ENCODE data around the gene PRKCA.

Gene PRKCA

DNA sequence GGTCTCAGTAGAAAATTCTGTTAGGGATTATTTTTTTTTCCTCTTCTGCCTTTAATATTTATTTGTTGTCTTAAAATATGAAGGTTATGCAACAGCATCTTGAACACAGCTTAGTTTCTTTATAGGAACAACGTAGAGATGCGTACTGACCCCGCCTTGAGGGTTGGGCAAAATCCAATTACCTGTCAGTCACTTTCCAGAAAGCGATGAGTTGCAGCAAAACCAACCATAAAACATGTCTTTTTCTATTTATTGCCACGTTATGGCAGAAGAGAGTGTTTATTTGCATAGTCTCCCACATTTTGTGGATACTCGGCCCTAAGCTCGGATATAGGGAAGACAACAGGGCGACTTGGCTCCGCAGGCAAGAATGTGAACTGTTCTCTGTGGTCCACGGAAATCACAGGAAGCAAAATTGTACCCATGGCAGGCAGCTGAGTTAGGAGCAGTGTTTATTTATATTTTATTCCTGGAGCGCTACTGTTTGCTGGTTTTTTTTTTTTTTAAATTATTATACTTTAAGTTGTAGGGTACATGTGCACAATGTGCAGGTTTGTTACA lies 488.2 kb downstream of the PRKCA start:
- no peak for DNase-seq

DNA sequence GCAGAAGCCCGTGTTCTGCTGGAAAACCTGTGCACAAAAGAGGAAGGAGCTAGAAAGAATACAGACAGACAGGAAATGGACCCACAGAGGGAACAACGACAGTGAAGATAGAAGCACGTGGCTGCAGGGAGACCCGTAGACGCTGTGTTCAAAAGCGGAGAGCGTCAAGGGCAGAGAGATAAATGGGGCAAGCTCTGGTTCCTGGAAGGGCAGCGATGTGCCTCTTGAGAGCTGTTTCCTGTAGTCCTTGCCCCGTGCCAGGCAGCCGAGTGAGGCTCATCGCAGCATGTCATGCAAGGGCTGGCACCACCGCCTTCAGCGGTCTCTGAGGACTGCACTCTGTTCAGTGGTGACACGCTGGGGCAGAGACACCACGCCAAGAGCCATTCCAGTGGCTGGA lies 488.9 kb downstream of the PRKCA start:
- no peak for DNase-seq

DNA sequence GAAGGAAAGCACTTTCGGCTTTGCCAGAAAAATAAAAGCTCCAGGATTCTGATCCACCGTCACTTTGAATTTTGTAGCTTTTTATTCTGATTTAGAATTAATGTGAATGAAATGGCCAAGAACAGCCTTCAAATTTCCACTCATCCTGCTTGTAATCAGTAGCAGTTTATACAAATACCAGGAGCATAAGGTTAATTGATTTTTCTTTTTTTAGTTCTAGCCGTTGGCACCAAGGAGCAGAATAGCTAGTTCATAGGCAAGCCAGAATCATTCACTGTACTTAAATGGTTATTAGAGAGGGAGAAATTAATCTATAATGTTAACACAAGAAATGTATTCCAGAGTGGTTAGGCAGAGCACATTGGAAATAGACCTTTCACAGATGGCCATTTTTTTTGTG lies 491.4 kb downstream of the PRKCA start:
- no peak for DNase-seq

DNA sequence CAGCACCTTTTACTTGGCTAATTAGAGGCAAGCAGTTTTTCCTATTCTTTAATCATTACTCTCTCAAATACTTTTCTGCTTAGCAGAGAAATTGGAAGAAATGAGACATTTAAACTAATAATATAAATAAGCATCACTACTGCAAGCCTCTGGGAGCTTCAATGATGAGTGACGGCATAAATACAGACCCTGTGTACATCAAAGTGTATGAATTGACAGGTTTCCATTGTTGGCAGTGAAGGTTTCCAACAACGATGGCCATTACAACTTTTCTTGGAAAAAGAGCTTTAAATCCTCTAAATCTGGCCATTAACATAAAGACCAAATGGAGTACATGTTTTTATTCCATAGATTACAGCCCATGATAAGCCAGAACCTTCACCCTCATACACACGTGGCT lies 493.1 kb downstream of the PRKCA start:
- DNase-seq = no peak

DNA sequence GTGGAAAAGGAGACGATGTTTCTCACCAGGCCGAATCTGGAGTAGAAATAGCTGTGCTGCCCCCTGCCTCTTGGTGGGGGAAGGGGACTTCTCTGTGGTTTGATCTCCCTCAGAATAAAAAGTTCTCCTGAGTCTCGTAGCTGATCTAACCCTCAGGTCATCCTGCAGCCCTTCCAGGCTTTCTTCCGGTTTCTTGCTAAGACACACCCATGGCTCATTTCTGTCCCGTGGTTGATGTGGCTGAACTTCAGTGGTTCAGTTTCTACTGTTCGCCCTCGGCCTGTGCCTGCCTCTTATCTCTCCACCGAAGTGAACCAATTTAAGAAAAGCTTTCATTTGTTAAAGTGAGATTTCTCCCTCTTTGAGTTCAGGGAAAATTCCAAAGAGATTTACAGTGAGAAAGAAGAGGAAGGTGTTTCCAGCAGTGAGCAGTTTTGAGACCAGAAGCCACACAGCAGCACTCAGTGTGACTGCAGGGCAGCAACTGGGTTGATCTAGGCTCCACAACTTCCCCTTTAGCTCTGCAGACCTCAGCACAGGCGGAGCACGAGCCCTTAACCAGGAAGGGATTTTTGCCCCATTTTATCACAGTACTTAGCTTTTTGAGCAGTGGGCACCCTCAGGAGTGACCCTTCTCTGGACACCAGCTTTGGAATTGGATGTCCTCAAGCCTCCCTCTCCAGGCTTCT lies 497.6 kb downstream of the PRKCA start:
- no peak for DNase-seq

DNA sequence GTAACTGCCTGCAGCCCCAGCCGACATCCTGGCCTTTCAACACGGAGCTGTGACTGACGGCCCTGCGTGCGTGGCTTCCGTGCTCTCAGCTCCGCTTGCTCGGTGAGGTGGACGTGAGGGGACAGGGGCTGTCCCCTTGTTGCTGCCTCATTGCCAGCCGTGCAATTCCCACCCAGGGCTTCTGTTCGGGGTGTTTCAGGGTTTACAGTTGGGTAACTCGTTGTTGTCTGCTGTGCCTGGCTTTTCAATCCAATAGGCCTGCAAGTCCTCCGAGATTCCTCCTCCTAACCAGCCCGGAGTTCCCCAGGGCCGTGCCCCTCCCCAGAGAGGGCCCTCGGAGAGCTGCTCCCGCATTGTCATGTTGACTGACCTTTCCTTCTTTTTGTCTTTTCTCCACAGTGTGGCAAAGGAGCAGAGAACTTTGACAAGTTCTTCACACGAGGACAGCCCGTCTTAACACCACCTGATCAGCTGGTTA lies 501.1 kb downstream of the PRKCA start:
- DNase-seq = no peak

DNA sequence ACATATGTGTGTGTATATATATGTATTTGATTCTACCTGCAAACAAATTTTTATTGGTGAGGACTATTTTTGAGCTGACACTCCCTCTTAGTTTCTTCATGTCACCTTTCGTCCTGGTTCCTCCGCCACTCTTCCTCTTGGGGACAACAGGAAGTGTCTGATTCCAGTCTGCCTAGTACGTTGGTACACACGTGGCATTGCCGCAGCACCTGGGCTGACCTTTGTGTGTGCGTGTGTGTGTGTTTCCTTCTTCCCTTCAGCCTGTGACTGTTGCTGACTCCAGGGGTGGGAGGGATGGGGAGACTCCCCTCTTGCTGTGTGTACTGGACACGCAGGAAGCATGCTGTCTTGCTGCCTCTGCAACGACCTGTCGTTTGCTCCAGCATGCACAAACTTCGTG lies 503.2 kb downstream of the PRKCA start:
- no peak for DNase-seq

DNA sequence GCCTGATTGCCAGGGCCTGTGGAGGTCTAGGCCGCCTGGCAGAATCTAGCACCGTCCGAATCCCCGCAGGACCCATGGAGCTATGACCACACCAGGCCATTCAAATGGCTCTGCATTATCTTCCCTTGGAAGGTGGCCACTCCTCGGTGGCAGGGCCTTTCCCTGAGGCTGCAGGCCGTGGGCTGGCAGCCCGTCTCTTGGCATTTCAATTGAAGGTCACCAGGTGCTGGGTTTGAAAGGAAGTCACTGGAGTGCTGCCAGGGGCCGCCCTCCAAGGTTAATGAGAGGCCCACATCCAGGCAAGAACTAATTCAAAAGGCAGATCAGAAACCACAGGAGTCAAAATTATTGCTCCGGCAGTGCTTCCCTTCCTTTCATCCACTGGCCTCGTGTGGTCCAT lies 504.8 kb downstream of the PRKCA start:
- DNase-seq = no peak

DNA sequence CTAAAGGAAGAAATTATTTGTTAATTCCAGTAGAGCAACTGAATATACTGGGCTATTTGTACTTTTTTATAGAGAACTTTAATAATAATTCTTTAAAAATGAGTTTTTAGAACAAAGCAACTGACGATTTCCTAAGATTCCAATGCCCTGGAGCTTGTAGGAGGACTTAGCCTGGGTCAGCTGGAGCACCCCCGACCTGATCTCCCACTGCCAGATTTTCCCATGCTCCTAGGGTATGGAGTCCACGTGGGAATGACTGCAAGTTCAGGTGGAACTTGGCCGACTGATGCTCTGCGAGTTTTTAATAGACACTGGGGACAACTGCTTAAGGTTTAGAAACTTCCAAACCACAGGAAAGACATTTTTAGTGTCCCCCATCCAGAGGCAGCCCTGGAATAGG lies 507.0 kb downstream of the PRKCA start:
- DNase-seq = no peak

DNA sequence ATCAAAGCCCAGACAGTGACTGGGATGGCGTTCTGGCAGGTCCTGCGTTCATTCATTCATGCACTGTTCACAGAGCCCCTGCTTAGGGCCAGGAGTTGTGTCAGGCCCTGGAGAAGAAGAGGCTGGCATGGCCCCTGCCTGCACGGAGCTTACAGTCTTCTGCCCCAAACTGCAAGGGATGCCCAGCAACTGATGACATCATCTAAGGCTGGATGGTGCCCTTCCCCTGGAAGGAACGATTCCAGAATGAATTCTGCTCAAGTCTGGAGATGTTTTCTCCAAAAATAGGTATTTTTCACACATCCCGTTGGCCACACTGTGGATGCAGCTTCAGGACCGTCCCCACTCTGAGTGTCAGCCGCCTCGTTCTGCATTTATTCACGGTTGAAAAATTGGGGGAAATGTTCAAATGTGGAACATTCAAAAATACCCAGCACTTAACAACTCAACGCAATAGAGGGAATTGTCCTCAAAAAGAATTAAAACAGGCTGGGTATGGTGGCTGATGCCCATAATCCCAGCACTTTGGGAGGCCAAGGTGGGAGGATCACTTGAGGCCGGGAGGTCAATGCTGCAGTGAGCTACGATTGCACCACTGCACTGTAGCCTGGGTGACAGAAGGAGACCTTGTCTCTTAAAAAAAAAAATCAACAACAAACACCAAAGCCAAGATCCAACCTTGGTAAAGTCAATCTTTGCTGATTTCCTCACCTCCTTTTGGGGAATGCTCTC lies 508.7 kb downstream of the PRKCA start:
- DNase-seq = no peak

DNA sequence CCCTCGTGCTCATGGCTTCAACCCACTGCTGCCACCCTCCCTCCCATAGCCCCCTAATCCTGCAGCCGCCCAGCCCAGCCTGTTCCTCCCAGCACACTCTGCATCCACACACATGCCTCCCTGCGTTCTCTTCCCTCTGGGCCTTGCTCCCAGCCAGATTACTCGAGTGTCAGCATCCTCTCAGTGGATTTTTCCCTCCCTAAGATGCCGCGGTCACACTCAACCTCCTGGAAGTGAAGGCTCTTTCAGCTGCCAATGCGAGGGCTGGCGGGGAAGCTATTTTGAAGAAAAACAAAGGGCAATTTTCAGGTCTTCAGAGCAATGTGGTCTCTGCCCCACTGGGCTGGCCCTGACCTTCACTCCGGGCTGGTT lies 509.3 kb downstream of the PRKCA start:
- DNase-seq = no peak

DNA sequence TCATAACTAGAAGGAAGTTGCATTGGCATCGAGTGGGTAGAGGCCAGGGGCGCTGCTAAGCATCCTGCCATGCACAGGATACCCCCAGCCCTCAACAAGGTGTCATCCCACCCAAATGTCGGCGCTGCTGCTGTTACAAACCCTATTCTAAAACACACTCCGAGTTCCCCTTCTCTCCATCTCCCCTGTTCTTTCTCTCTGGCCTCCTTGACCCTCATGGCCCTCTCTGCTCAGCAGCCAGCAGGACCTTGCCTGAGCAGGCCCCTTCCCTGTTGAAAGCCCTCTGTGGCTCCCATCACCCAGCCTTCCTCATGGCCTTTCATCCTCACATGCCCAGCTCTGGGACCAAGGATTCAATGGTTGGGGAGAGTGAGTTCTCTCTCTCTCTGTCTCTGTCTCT lies 510.2 kb downstream of the PRKCA start:
- DNase-seq = no peak

DNA sequence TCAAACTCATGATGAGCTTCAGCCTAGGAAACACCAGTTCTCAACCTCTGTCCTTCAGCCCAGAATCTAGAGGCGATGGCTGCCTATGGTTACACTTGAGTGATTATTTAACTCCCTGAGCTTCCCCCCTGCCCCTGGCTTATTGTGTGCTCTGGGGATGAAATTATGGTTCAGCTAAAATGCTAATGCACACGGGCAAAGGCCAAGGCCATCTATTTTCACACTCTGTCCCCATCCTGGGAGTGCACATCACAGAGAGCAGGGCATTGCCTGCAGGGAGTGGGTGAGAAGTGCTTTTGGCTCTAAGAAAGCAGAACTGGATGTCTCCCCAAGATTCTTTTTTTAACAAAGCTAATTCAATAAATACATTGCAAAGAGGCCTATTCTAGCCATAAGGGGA lies 510.9 kb downstream of the PRKCA start:
- DNase-seq = no peak

DNA sequence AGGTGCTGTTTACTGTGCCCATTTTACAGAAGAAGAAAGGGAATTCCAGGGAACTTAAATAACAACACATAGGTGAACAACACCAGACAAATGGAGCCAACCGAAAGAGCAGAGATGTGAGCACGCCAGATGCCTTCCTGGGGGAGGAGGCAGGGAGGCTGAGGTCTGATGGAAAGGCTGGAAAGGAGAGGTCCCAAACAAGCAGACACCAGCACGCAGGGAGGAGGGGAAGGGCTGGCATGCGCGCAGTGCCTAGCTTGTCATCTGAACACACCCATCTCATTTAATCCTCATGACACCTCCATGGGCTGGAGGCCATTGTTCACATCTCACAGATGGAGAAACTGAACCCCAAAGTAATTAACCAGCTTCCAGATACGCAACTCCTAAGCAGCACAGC lies 511.6 kb downstream of the PRKCA start:
- no peak for DNase-seq

DNA sequence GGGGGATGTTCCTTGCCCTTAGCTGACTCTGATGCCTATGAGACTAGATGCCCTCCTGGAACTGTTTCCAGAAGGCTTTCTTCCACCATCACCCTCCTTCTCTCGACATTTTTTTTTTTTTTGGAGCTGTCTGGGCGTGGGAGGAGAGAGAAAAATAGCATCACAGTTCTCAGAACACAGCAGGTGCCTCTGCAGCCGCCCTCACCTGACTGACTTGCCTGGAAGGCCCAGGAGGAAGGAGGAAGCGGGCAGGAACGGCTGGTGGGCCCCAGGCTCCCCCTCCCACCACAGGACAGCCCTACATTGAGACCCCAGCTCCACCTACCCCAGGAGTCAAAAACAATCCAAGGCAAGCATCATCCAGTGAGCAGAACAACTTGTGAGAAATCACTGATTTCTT lies 512.2 kb downstream of the PRKCA start:
- DNase-seq = no peak

DNA sequence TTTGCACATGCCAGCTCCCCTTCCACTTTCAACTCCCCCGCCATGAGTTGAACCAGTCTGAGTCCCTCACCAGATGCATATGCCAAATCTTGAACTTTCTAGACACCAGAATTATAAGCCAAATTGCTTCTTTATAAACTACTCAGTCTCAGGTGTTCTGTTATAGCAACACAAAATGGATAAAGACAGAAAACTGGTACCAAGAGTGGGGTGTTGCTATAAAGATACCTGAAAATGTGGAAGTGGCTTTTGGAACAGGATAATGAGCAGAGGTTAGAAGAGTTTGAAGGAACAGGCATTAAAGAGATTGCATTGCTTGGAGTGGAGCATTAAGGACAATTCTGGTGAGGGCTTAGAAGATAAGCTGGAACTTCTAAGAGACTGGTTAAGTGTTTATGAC lies 515.3 kb downstream of the PRKCA start:
- no peak for DNase-seq

DNA sequence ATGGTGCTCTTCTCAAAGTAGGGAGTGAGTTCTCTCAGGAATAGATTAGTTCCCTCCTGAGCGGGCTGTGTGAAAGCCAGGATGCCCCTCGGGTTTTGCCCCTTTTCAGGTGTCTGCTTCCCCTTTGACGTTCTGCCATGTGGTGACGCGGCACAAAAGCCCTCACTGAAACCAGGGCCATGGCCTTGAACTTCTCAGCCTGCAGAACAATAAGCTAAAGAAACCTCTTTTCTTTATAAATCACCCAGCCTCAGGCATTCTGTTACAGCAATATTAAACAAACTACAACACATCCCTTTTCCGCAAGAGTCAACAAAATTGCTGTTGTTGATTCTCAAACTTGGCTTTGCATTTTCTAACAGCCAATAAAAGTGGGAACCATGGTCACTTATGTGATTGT lies 517.1 kb downstream of the PRKCA start:
- no peak for DNase-seq

DNA sequence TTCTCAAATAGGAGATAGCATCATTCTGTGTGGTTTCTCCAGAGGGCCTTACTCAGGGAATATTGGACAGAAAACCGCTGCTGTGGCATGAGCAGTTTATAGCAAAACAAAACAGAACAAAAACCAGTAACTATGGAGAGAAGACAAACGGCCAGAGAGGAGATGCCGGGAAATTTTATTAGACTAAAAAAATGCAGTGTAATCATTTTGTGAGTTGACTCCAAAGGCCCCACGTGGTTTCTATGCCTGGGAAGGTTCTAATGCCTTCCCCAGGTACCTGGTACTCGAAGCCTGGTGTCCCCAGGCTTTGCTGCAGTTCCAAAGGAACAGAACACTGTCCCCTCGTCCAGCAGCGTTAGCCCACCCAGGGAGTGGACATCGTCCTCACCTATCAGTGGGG lies 519.6 kb downstream of the PRKCA start:
- DNase-seq = no peak

DNA sequence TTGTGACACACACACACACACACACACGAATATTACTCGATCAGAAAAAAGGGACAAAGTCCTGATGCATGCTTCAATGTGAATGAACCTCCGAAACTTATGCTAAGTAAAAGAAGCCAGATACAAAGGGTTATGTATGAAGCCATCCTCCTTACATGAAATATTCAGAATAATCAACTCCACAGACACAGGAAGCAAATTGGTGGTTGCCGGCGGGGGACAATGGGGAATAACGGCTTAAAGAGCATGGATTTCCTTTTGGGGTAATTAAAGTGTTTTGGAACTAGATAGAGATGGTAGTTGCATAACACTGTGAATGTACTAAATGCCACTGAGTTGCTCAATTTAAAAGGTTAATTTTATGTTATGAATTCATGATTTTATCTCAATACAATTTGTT lies 524.4 kb downstream of the PRKCA start:
- no peak for DNase-seq

DNA sequence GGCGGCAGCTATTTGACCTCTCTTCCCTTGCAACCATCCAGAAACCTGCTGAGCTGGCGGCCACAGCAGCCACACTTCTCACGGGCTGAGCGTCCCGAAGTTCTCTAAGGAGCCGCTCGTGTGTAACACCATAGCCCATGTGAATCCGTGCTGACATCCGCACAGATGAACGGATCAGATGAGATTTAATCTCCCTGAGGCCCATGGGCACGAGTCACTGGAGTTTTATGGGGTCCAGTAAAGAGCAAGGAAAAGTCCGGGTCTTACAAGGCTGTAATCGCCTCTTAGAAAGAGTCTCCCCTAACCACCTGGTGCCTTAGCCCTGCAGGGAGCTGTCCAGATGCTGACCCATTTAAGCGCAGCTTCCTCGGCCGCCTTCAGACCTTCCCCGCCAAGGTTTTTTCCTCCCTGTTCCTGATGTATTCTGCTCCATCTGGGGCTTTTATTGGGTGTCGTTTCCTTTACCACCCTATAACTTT lies 527.0 kb downstream of the PRKCA start:
- DNase-seq = no peak

DNA sequence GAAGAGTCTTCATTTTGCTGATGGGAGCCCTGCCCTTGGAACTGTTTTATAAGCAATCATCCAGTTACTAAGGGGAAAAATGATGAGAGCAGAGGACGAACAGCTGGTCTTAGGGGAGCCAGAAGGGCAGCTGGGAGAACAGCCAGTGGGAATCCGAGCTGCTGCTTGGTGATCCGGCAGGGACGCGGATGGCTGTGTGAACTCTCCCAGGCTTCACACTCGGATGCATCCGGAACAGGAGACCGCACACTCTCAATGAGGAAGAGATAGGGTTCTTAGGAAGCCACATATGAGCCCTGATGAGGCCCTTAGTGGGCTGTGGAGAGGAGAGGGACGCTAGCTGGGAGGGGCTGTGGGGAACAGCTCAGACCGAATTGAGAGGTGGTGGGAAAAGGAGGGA lies 527.5 kb downstream of the PRKCA start:
- DNase-seq = no peak

DNA sequence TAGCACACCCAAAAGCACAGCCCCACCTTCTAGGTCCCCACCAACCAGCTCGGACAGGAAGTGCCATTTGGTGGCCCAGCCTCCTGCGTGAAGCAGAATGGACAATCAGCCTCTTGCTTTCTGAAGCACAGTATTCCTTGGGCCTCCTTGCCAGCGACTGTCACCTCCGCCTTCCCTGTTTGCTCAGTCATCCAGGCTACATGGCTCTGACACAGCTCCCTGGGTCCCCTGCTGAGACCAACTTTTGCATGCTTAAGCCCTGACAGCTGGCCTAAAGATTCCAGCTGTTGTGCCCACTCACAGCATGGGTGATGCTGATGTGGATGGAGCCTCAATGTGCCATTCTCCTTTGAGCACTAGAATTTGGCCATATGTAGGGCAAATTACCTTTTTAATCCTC lies 528.0 kb downstream of the PRKCA start:
- DNase-seq = no peak

DNA sequence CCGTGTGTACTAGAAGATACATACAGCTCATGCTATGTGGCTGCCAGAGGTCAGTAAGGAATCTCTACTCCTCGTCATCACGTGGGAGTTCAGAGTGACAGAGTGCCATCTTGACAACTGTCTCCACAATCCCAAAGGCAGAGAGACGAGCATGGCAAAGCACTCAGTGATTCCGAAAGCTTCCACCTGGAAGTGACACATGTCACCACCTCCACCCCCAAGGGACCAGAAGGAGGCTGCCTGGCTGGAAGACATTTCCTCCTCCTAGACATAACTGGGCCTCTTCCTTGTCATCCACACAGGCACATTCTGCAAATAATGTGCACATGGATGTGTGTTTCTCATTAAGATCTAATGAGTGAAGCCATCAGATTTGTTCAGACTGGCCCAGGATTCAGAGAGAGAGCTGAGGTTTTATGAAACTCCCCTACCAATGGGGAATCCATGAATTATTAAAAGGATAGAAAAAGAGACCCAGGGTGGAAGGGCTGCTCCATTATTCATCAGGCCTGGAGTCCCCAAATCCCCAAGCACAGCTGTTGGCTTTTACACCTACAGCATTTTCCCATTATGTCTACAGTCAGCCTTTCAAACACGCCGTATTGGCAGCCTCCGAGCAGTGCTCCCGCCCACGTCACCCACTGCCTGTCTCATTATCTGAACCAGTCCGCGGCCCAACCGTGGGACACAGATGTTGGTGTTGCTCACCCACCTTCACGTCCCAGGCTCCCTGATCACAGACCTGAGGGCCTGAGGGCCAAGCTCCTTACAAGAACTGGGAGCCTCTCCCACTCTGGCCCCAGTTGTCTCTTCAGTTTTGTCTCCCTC lies 529.2 kb downstream of the PRKCA start:
- DNase-seq = no peak

DNA sequence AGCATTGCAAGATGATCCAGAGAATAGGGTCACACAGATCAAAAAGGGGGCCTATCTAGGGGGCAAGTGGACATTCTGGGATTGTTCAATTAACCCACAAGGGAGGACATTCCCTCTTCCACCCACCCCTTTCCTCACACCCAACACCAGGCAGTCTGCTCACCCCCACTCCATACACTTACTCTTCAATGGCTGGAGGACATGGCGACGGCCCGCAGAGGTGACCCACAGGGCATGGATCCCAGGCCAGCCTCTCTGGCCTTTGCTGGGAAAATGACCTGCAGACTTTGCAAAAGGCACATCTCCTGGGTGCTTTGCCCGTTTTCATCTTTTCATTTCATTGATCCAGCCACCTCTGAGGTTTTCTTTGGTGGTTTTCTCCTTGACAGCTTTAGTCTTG lies 530.8 kb downstream of the PRKCA start:
- DNase-seq = no peak
